Endothelial cell of umbilical vein (primary cell): ENCODE results near the gene SRP68. TPM values are rescaled to one million over a fixed set of nuclear protein-coding genes. Genes with fewer than 3 reads are reported as not detected.

Experiments used
- BruUV-seq: library from RNA; stranded (reverse); fragments of 400-500 nt; replicated peaks from 2 replicates; lab custom pipeline; 2021; lab: Mats Ljungman, UMichigan
- CTCF ChIA-PET: fragments of 300-600, 350-600 bp; sonication (Branson Sonifier 250); formaldehyde crosslinking; loops from one replicate; lab custom pipeline; 2021; ENCODE audit warnings: antibody characterized with exemption, inconsistent platforms; lab: Charles Lee
- POLR2A ChIA-PET: fragments of 300-600, 350-600 bp; sonication (Branson Sonifier 250); formaldehyde crosslinking; loops from one replicate; lab custom pipeline; 2021; ENCODE audit warnings: antibody characterized with exemption, inconsistent platforms; lab: Charles Lee
- DNase-seq: peaks from one replicate; pipeline ENCODE4 v3.0.0-alpha.2; 2011; ENCODE audit warnings: low read depth, low spot score
- FAIRE-seq: peaks from 2 replicates; lab custom pipeline; 2011; peaks lifted over from hg19 to GRCh38; lab: Jason Lieb, UNC
- H2AFZ ChIP-seq: 2 replicates; pipeline ENCODE4 v1.6.0; 2012; ENCODE audit warnings: low read depth, low read length, control low read depth, inconsistent platforms
- H3K27ac ChIP-seq: 2 replicates; pipeline ENCODE4 v1.5.1; 2011; ENCODE audit warnings: low read depth, mild to moderate bottlenecking, control low read depth, low read length, moderate library complexity; ENCODE audit not compliant: insufficient read depth
- H3K27me3 ChIP-seq, 2 experiments: 2 replicates each; pipeline versions ENCODE4 v1.6.0 to v1.6.1; 2011; ENCODE audit warnings: low read length in 2 of 2, mixed read lengths in 1 of 2; ENCODE audit not compliant: control insufficient read depth in 2 of 2, insufficient read depth in 2 of 2
- H3K36me3 ChIP-seq, 2 experiments: 2 replicates in 1 of 2; 3 replicates in 1 of 2; pipeline ENCODE4 v1.5.1; 2011; ENCODE audit warnings: low read length in 2 of 2, mild to moderate bottlenecking in 1 of 2, moderate library complexity in 1 of 2; ENCODE audit not compliant: control insufficient read depth in 2 of 2, insufficient read depth in 2 of 2; ENCODE audit errors: extremely low read depth in 1 of 2
- H3K4me1 ChIP-seq: 3 replicates; pipeline ENCODE4 v1.5.1; 2011; ENCODE audit warnings: mild to moderate bottlenecking, low read length; ENCODE audit not compliant: control insufficient read depth, insufficient read depth; ENCODE audit errors: extremely low read depth
- H3K4me2 ChIP-seq: 2 replicates; pipeline ENCODE4 v1.6.1; 2011; ENCODE audit warnings: low read length, control low read depth, mixed read lengths; ENCODE audit not compliant: insufficient read depth
- H3K4me3 ChIP-seq, 3 experiments: fragments of 200-600 bp in 1 of 3; sonication (generic), shearing (Covaris generic) in 1 of 3; replicated peaks in 1 of 3; 2 replicates each; pipeline ENCODE4 v1.5.1; 2011 to 2016; ENCODE audit warnings: control low read depth in 3 of 3, low read length in 3 of 3, mild to moderate bottlenecking in 2 of 3, inconsistent platforms in 1 of 3, low read depth in 1 of 3, moderate library complexity in 1 of 3; ENCODE audit not compliant: insufficient read depth in 1 of 3
- H3K79me2 ChIP-seq: 2 replicates; pipeline ENCODE4 v1.6.0; 2012; ENCODE audit warnings: low read length, inconsistent platforms; ENCODE audit not compliant: control insufficient read depth, insufficient read depth
- H3K9ac ChIP-seq: replicated peaks from 2 replicates; pipeline ENCODE3; 2011; ENCODE audit warnings: low read length, control low read depth; ENCODE audit not compliant: insufficient read depth; ENCODE audit errors: extremely low read depth
- H3K9me1 ChIP-seq: replicated peaks from 3 replicates; pipeline ENCODE4 v1.6.0; 2011; ENCODE audit warnings: mild to moderate bottlenecking, low read length; ENCODE audit not compliant: control insufficient read depth, insufficient read depth; ENCODE audit errors: extremely low read depth
- H3K9me3 ChIP-seq: replicated peaks from 2 replicates; pipeline ENCODE4 v1.5.1; 2012; ENCODE audit warnings: low read length, inconsistent platforms; ENCODE audit not compliant: control insufficient read depth, insufficient read depth
- H4K20me1 ChIP-seq: replicated peaks from 2 replicates; pipeline ENCODE3; 2011; ENCODE audit warnings: mild to moderate bottlenecking, low read length; ENCODE audit not compliant: control insufficient read depth, insufficient read depth; ENCODE audit errors: extremely low read depth
- EZH2 ChIP-seq: IDR thresholded peaks from 2 replicates; pipeline ENCODE4 v1.6.1; 2012; ENCODE audit warnings: borderline replicate concordance, low read depth, mild to moderate bottlenecking, moderate library complexity, low read length, inconsistent platforms; ENCODE audit not compliant: severe bottlenecking
- FOS ChIP-seq: IDR thresholded peaks from 2 replicates; pipeline ENCODE4 v1.6.1; 2011; ENCODE audit warnings: mild to moderate bottlenecking, low read length, moderate library complexity, borderline replicate concordance; ENCODE audit not compliant: insufficient read depth
- GATA2 ChIP-seq: IDR thresholded peaks from 2 replicates; pipeline ENCODE4 v1.7.0; 2011; ENCODE audit warnings: low read depth, mild to moderate bottlenecking, moderate library complexity, mixed read lengths, low read length; ENCODE audit not compliant: insufficient read length, insufficient read depth
- JUN ChIP-seq: IDR thresholded peaks from 2 replicates; pipeline ENCODE4 v1.6.1; 2011; ENCODE audit warnings: borderline replicate concordance, low read depth; ENCODE audit not compliant: insufficient read length, insufficient read depth
- MYC ChIP-seq: IDR thresholded peaks from one replicate; pipeline ENCODE4 v1.6.1; 2011; ENCODE audit warnings: mild to moderate bottlenecking, low read depth, low read length
- POLR2A ChIP-seq: IDR thresholded peaks from 2 replicates; pipeline ENCODE4 v1.6.1; 2012; ENCODE audit warnings: low read depth, mild to moderate bottlenecking, control low read depth, low read length
- POLR2AphosphoS5 ChIP-seq: IDR thresholded peaks from 2 replicates; pipeline ENCODE4 v1.6.1; 2012; ENCODE audit warnings: low read depth, mild to moderate bottlenecking, control low read depth, low read length, moderate library complexity; ENCODE audit not compliant: insufficient read depth
- dilution Hi-C: fragments of 300-500 bp; cut with MboI; formaldehyde crosslinking; loops from one replicate; pipeline ENCODE4 v1.15.0; 2019; ENCODE audit warnings: low sequenced_read_pairs; ENCODE audit not compliant: extremely low pct_ligation_motif_present
- intact Hi-C: fragments of 100-400 bp; cut with micrococcal nuclease; formaldehyde crosslinking; loops from one replicate; pipeline ENCODE4 v1.10.0; 2022
- polyA plus RNA-seq, 4 experiments: library from polyadenylated mRNA; depleted of rRNA in 3 of 4; stranded (reverse) in 3 of 4; unstranded in 1 of 4; fragments of >200 nt; gene quantifications; 2 replicates each; pipeline versions ENCODE4 v1.2.1 to v1.2.3, GENCODE V29; 2011 to 2012; ENCODE audit warnings: missing spikeins in 1 of 4
- total RNA-seq: library from RNA; stranded (reverse); gene quantifications from 2 replicates; pipeline ENCODE4 v1.2.3, GENCODE V29; 2021
- TF ChIP-seq, protein P1 (sequence below), 2 donors: IDR thresholded peaks; 1 replicate in 1 of 2; 2 replicates in 1 of 2; pipeline ENCODE4 v1.5.1; 2011; ENCODE audit warnings: low read length in 2 of 2, mild to moderate bottlenecking in 2 of 2, moderate library complexity in 2 of 2, control low read depth in 1 of 2, inconsistent platforms in 1 of 2, low read depth in 1 of 2; ENCODE audit not compliant: insufficient read depth in 1 of 2; ENCODE audit errors: extremely low read depth in 1 of 2
- TF ChIP-seq, protein P2 (sequence below): IDR thresholded peaks from 2 replicates; pipeline ENCODE4 v1.6.1; 2011; ENCODE audit not compliant: insufficient read depth, insufficient read length

The SRP68 gene
- total and polyA plus RNA-seq, 2 donors (not counting 3 experiments of a cell fraction or from before 2014, with no cell fraction given), result 64.6 to 81.7 TPM

DNA sequence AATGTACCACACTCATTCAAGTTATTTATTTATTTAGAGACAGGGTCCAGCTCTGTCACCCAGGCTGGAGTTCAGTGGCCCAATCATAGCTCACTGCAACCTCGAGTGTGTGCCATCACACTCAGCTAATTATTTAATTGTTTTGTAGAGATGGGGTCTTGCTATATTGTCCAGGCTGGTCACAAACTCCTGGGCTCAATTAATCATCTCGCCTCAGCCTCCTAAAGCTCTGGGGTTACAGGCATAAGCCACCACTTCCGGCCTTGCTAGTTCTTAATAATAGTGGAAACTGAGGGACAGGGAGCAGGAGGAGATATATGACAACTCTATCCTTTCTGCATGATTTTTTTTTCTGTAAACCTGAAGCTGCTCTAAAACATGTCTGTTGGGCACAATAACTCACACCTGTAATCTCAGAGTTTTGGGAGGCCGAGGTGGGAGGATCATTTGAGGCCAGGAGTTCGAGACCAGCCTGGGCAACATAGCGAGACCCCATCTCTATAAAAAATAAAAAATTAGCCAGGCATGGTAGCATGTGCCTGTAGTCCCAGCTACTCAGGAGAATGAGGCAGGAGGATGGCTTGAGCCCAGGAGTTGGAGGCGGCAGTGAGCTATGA, 42.9 kb upstream of the SRP68 start:
- ChIA-PET CTCF (interaction anchor here (0.6 to 14.5 kb wide), 4 partner anchors 67 to 255 kb away, joined by 3 to 320 read pairs (median 4); no protein-coding TSS in a partner anchor), POLR2A (no interaction called here)
- BruUV-seq, result no TSS peak
- no peaks in the 10 kb centered on the region for H3K4me1 ChIP-seq
- TF ChIP-seq EZH2 (no peak), GATA2 (no peak), MYC (no peak), POLR2AphosphoS5 (no peak), FOS (no peak), JUN (no peak), POLR2A (no peak)
- TF ChIP-seq, protein P1, sequence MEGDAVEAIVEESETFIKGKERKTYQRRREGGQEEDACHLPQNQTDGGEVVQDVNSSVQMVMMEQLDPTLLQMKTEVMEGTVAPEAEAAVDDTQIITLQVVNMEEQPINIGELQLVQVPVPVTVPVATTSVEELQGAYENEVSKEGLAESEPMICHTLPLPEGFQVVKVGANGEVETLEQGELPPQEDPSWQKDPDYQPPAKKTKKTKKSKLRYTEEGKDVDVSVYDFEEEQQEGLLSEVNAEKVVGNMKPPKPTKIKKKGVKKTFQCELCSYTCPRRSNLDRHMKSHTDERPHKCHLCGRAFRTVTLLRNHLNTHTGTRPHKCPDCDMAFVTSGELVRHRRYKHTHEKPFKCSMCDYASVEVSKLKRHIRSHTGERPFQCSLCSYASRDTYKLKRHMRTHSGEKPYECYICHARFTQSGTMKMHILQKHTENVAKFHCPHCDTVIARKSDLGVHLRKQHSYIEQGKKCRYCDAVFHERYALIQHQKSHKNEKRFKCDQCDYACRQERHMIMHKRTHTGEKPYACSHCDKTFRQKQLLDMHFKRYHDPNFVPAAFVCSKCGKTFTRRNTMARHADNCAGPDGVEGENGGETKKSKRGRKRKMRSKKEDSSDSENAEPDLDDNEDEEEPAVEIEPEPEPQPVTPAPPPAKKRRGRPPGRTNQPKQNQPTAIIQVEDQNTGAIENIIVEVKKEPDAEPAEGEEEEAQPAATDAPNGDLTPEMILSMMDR (IDR thresholded peaks at IDR 0.05; ENCODE audit: extremely low read depth in 1 of 2, insufficient read depth in 1 of 2, low read depth in 1 of 2, low read length in 2 of 2), result no peak
- TF ChIP-seq, protein P2, sequence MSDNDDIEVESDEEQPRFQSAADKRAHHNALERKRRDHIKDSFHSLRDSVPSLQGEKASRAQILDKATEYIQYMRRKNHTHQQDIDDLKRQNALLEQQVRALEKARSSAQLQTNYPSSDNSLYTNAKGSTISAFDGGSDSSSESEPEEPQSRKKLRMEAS, result no peak
- no peaks in the 10 kb centered on the region for H4K20me1 ChIP-seq
- intact Hi-C loops (no loop called here), dilution Hi-C loops (no loop called here)
- no peaks in the 10 kb centered on the region for H3K9me3 ChIP-seq
- FAIRE-seq (no peak), DNase-seq (no peak)
- H3K4me3 ChIP-seq, result no peak overlapping the region
- H3K36me3 ChIP-seq, result no peaks in the 10 kb centered on the region
- no peaks in the 10 kb centered on the region for H3K79me2 ChIP-seq
- no peak overlapping the region for H3K9ac ChIP-seq
- H2AFZ ChIP-seq, result no peak overlapping the region
- no peaks in the 10 kb centered on the region for H3K9me1 ChIP-seq
- no peaks in the 10 kb centered on the region for H3K27me3 ChIP-seq
- H3K27ac ChIP-seq, result no peak overlapping the region
- no peak overlapping the region for H3K4me2 ChIP-seq
